ENCODE results near the gene TIMM50. TPM values are rescaled to one million over a fixed set of nuclear protein-coding genes. Genes with fewer than 3 reads are reported as not detected.

Gene TIMM50
- polyA plus RNA-seq, 1 of the 3 experiments (the other 2 are of a cell fraction), result 98.1 TPM

DNA sequence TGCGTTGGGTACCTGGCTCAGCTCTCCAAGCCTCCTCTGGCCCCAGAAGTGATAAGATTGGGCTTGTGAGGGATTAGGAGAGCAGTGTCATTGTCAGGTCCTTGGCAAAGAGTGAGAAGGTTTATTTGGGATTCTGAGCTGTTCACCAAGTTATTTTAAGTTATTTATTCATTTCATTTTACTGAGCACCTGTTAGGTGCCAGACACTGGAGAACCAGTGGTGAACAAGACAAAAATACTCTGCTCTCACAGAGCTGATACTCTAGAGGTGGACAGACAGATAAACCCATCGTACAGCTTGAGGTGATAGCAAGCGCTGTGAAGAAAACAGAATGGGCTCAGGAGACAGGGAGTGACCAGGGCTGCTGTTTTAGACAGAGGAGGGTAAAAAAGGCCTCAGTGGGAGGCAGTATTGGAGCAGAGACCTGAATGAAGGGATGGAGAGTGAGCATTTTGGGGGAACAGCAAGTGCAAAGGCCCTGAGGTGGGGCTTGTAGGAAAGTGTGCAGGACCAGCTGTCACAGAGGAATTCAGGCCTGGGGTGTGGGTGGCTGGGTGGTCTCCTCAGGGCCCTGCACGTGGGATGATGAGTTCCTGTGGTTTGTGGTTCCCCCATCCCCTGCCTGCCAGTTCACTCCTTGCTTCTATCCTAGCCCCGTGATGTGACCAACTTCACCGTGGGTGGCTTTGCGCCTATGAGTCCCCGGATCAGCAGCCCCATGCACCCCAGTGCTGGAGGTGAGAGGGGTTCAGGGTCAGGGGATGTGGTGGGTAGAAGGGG, 8.7 kb upstream of the TIMM50 start:
- Histone ChIP-seq H3K9me2 (no peaks in the 10 kb centered on the region), H2AFZ (ENCODE audit: low read depth) (no peak overlapping the region), H3K4me1 (ENCODE audit: control insufficient read depth in 1 of 2, insufficient read depth in 2 of 2, low read depth in 1 of 2, low read length in 1 of 2) (no peaks in the 10 kb centered on the region), H3K4me2 (no peak overlapping the region), H3K9ac (no peak overlapping the region), H3K9me3 (no peaks in the 10 kb centered on the region), H3K27ac (ENCODE audit: low read depth in 2 of 2, low read length in 1 of 2) (no peak overlapping the region), H3K4me3 (ENCODE audit: low read depth in 2 of 2, low read length in 1 of 2) (no peak overlapping the region), H3F3A (replicated peaks; ENCODE audit: insufficient read depth) (peaks cover 2% of the 10 kb centered on the region), H3K36me3 (replicated peaks in 1 of 2; ENCODE audit: control insufficient read depth in 1 of 2, insufficient read depth in 2 of 2, low read length in 1 of 2) (peaks cover 11 to 79% of the 10 kb centered on the region in 2 experiments), H3K79me2 (ENCODE audit: insufficient read depth) (no peaks in the 10 kb centered on the region), H4K20me1 (ENCODE audit: insufficient read depth) (no peaks in the 10 kb centered on the region), H3K27me3 (ENCODE audit: insufficient read depth) (no peaks in the 10 kb centered on the region)
- ChIA-PET POLR2A (no interaction called here), CTCF (interaction anchor here (0.8 to 3.1 kb wide), 3 partner anchors 19 to 61 kb away, joined by 3 to 12 read pairs (median 10); partner anchors contain the start of gene EID2B)
- DNase-seq, result no peak
- 100% methylated on average over 8 of the region's 8 CpGs for WGBS (ENCODE audit: low lambda C conversion rate)
- no peak for TF ChIP-seq IRF3 (IDR thresholded peaks at IDR 0.05; ENCODE audit: low read depth, low read length)
- TF ChIP-seq RFX5 (IDR thresholded peaks at IDR 0.05; ENCODE audit: low read length), result no peak
- TF ChIP-seq PBX3 (IDR thresholded peaks at IDR 0.05), result no peak
- TF ChIP-seq MXI1 (IDR thresholded peaks at IDR 0.05; ENCODE audit: low read depth, low read length), result no peak
- TF ChIP-seq RCOR1 (IDR thresholded peaks at IDR 0.05; ENCODE audit: low read length), result no peak
- TF ChIP-seq, protein P1, sequence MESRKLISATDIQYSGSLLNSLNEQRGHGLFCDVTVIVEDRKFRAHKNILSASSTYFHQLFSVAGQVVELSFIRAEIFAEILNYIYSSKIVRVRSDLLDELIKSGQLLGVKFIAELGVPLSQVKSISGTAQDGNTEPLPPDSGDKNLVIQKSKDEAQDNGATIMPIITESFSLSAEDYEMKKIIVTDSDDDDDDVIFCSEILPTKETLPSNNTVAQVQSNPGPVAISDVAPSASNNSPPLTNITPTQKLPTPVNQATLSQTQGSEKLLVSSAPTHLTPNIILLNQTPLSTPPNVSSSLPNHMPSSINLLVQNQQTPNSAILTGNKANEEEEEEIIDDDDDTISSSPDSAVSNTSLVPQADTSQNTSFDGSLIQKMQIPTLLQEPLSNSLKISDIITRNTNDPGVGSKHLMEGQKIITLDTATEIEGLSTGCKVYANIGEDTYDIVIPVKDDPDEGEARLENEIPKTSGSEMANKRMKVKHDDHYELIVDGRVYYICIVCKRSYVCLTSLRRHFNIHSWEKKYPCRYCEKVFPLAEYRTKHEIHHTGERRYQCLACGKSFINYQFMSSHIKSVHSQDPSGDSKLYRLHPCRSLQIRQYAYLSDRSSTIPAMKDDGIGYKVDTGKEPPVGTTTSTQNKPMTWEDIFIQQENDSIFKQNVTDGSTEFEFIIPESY (IDR thresholded peaks at IDR 0.05; ENCODE audit: borderline replicate concordance, low read depth), result no peak
- TF ChIP-seq FOXM1 (IDR thresholded peaks at IDR 0.05; ENCODE audit: low read depth), result no peak
- TF ChIP-seq GATA2 (CRISPR knock-in tag; IDR thresholded peaks at IDR 0.05), result no peak
- TF ChIP-seq FOSL2 (IDR thresholded peaks at IDR 0.05; ENCODE audit: borderline replicate concordance, low read depth), result no peak
- no peak for TF ChIP-seq NRF1 (IDR thresholded peaks at IDR 0.05; ENCODE audit: low read depth, low read length)
- no peak for TF ChIP-seq FOXJ3 (CRISPR knock-in tag; IDR thresholded peaks at IDR 0.05)
